Endothelial cell of umbilical vein (primary cell): ENCODE results near the gene BEAN1. TPM values are rescaled to one million over a fixed set of nuclear protein-coding genes. Genes with fewer than 3 reads are reported as not detected.

Experiments used
- BruUV-seq: library from RNA; stranded (reverse); fragments of 400-500 nt; replicated peaks from 2 replicates; lab custom pipeline; 2021; lab: Mats Ljungman, UMichigan
- CTCF ChIA-PET: fragments of 300-600, 350-600 bp; sonication (Branson Sonifier 250); formaldehyde crosslinking; loops from one replicate; lab custom pipeline; 2021; ENCODE audit warnings: antibody characterized with exemption, inconsistent platforms; lab: Charles Lee
- POLR2A ChIA-PET: fragments of 300-600, 350-600 bp; sonication (Branson Sonifier 250); formaldehyde crosslinking; loops from one replicate; lab custom pipeline; 2021; ENCODE audit warnings: antibody characterized with exemption, inconsistent platforms; lab: Charles Lee
- DNase-seq: peaks from one replicate; pipeline ENCODE4 v3.0.0-alpha.2; 2011; ENCODE audit warnings: low read depth, low spot score
- FAIRE-seq: peaks from 2 replicates; lab custom pipeline; 2011; peaks lifted over from hg19 to GRCh38; lab: Jason Lieb, UNC
- H2AFZ ChIP-seq: 2 replicates; pipeline ENCODE4 v1.6.0; 2012; ENCODE audit warnings: low read depth, low read length, control low read depth, inconsistent platforms
- H3K27ac ChIP-seq: 2 replicates; pipeline ENCODE4 v1.5.1; 2011; ENCODE audit warnings: low read depth, mild to moderate bottlenecking, control low read depth, low read length, moderate library complexity; ENCODE audit not compliant: insufficient read depth
- H3K27me3 ChIP-seq, 2 experiments: 2 replicates each; pipeline versions ENCODE4 v1.6.0 to v1.6.1; 2011; ENCODE audit warnings: low read length in 2 of 2, mixed read lengths in 1 of 2; ENCODE audit not compliant: control insufficient read depth in 2 of 2, insufficient read depth in 2 of 2
- H3K36me3 ChIP-seq, 2 experiments: 2 replicates in 1 of 2; 3 replicates in 1 of 2; pipeline ENCODE4 v1.5.1; 2011; ENCODE audit warnings: low read length in 2 of 2, mild to moderate bottlenecking in 1 of 2, moderate library complexity in 1 of 2; ENCODE audit not compliant: control insufficient read depth in 2 of 2, insufficient read depth in 2 of 2; ENCODE audit errors: extremely low read depth in 1 of 2
- H3K4me1 ChIP-seq: 3 replicates; pipeline ENCODE4 v1.5.1; 2011; ENCODE audit warnings: mild to moderate bottlenecking, low read length; ENCODE audit not compliant: control insufficient read depth, insufficient read depth; ENCODE audit errors: extremely low read depth
- H3K4me2 ChIP-seq: 2 replicates; pipeline ENCODE4 v1.6.1; 2011; ENCODE audit warnings: low read length, control low read depth, mixed read lengths; ENCODE audit not compliant: insufficient read depth
- H3K4me3 ChIP-seq, 3 experiments: fragments of 200-600 bp in 1 of 3; sonication (generic), shearing (Covaris generic) in 1 of 3; replicated peaks in 1 of 3; 2 replicates each; pipeline ENCODE4 v1.5.1; 2011 to 2016; ENCODE audit warnings: control low read depth in 3 of 3, low read length in 3 of 3, mild to moderate bottlenecking in 2 of 3, inconsistent platforms in 1 of 3, low read depth in 1 of 3, moderate library complexity in 1 of 3; ENCODE audit not compliant: insufficient read depth in 1 of 3
- H3K79me2 ChIP-seq: 2 replicates; pipeline ENCODE4 v1.6.0; 2012; ENCODE audit warnings: low read length, inconsistent platforms; ENCODE audit not compliant: control insufficient read depth, insufficient read depth
- H3K9ac ChIP-seq: replicated peaks from 2 replicates; pipeline ENCODE3; 2011; ENCODE audit warnings: low read length, control low read depth; ENCODE audit not compliant: insufficient read depth; ENCODE audit errors: extremely low read depth
- H3K9me1 ChIP-seq: replicated peaks from 3 replicates; pipeline ENCODE4 v1.6.0; 2011; ENCODE audit warnings: mild to moderate bottlenecking, low read length; ENCODE audit not compliant: control insufficient read depth, insufficient read depth; ENCODE audit errors: extremely low read depth
- H3K9me3 ChIP-seq: replicated peaks from 2 replicates; pipeline ENCODE4 v1.5.1; 2012; ENCODE audit warnings: low read length, inconsistent platforms; ENCODE audit not compliant: control insufficient read depth, insufficient read depth
- H4K20me1 ChIP-seq: replicated peaks from 2 replicates; pipeline ENCODE3; 2011; ENCODE audit warnings: mild to moderate bottlenecking, low read length; ENCODE audit not compliant: control insufficient read depth, insufficient read depth; ENCODE audit errors: extremely low read depth
- EZH2 ChIP-seq: IDR thresholded peaks from 2 replicates; pipeline ENCODE4 v1.6.1; 2012; ENCODE audit warnings: borderline replicate concordance, low read depth, mild to moderate bottlenecking, moderate library complexity, low read length, inconsistent platforms; ENCODE audit not compliant: severe bottlenecking
- FOS ChIP-seq: IDR thresholded peaks from 2 replicates; pipeline ENCODE4 v1.6.1; 2011; ENCODE audit warnings: mild to moderate bottlenecking, low read length, moderate library complexity, borderline replicate concordance; ENCODE audit not compliant: insufficient read depth
- GATA2 ChIP-seq: IDR thresholded peaks from 2 replicates; pipeline ENCODE4 v1.7.0; 2011; ENCODE audit warnings: low read depth, mild to moderate bottlenecking, moderate library complexity, mixed read lengths, low read length; ENCODE audit not compliant: insufficient read length, insufficient read depth
- JUN ChIP-seq: IDR thresholded peaks from 2 replicates; pipeline ENCODE4 v1.6.1; 2011; ENCODE audit warnings: borderline replicate concordance, low read depth; ENCODE audit not compliant: insufficient read length, insufficient read depth
- MYC ChIP-seq: IDR thresholded peaks from one replicate; pipeline ENCODE4 v1.6.1; 2011; ENCODE audit warnings: mild to moderate bottlenecking, low read depth, low read length
- POLR2A ChIP-seq: IDR thresholded peaks from 2 replicates; pipeline ENCODE4 v1.6.1; 2012; ENCODE audit warnings: low read depth, mild to moderate bottlenecking, control low read depth, low read length
- POLR2AphosphoS5 ChIP-seq: IDR thresholded peaks from 2 replicates; pipeline ENCODE4 v1.6.1; 2012; ENCODE audit warnings: low read depth, mild to moderate bottlenecking, control low read depth, low read length, moderate library complexity; ENCODE audit not compliant: insufficient read depth
- dilution Hi-C: fragments of 300-500 bp; cut with MboI; formaldehyde crosslinking; loops from one replicate; pipeline ENCODE4 v1.15.0; 2019; ENCODE audit warnings: low sequenced_read_pairs; ENCODE audit not compliant: extremely low pct_ligation_motif_present
- intact Hi-C: fragments of 100-400 bp; cut with micrococcal nuclease; formaldehyde crosslinking; loops from one replicate; pipeline ENCODE4 v1.10.0; 2022
- polyA plus RNA-seq, 4 experiments: library from polyadenylated mRNA; depleted of rRNA in 3 of 4; stranded (reverse) in 3 of 4; unstranded in 1 of 4; fragments of >200 nt; gene quantifications; 2 replicates each; pipeline versions ENCODE4 v1.2.1 to v1.2.3, GENCODE V29; 2011 to 2012; ENCODE audit warnings: missing spikeins in 1 of 4
- total RNA-seq: library from RNA; stranded (reverse); gene quantifications from 2 replicates; pipeline ENCODE4 v1.2.3, GENCODE V29; 2021
- TF ChIP-seq, protein P1 (sequence below): IDR thresholded peaks from 2 replicates; pipeline ENCODE4 v1.6.1; 2011; ENCODE audit not compliant: insufficient read depth, insufficient read length
- TF ChIP-seq, protein P2 (sequence below), 2 donors: IDR thresholded peaks; 1 replicate in 1 of 2; 2 replicates in 1 of 2; pipeline ENCODE4 v1.5.1; 2011; ENCODE audit warnings: low read length in 2 of 2, mild to moderate bottlenecking in 2 of 2, moderate library complexity in 2 of 2, control low read depth in 1 of 2, inconsistent platforms in 1 of 2, low read depth in 1 of 2; ENCODE audit not compliant: insufficient read depth in 1 of 2; ENCODE audit errors: extremely low read depth in 1 of 2

The BEAN1 gene
- total and polyA plus RNA-seq, 2 donors (not counting 3 experiments of a cell fraction or from before 2014, with no cell fraction given) = not detected

DNA sequence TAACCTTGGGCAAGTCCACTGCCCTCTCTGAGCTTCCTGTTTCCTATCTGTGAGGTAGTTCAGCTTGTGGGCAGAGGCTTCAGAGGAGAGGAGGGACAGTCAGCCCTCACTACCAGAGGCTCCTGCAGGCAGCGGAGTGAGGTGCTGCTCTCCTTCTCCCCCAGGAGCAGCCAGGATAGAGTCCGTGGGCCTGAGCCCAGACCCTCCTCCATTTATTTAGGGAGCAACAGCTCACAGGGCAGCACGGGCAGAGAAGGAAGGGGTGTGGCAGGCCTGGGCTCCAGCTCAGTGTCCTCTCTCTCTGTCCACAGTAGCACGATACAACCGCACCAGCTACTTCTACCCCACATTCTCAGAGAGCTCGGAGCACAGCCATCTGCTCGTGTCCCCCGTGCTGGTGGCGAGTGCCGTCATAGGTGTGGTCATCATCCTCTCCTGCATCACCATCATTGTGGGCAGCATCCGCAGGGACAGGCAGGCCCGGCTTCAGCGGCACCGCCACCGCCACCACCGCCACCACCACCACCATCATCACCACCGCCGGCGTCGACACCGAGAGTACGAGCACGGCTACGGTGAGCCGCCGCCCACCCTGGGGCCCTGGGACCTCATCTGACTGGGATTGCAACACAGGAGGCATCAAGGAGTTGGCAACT lies 42.3 kb downstream of the BEAN1 start:
- Histone ChIP-seq H3K9ac (no peak overlapping the region), H3K79me2 (no peaks in the 10 kb centered on the region), H3K9me3 (no peaks in the 10 kb centered on the region), H3K27ac (no peak overlapping the region), H3K4me1 (no peaks in the 10 kb centered on the region), H3K4me3 (no peak overlapping the region), H3K9me1 (no peaks in the 10 kb centered on the region), H3K36me3 (no peaks in the 10 kb centered on the region), H4K20me1 (no peaks in the 10 kb centered on the region), H3K27me3 (peaks cover 0 to 6% of the 10 kb centered on the region in 2 experiments), H3K4me2 (no peak overlapping the region), H2AFZ (no peak overlapping the region)
- ChIA-PET CTCF (interaction anchor here (1.4 kb wide), 1 partner anchor 63 kb away, joined by 4 read pairs; no protein-coding TSS in a partner anchor), POLR2A (no interaction called here)
- BruUV-seq = no TSS peak
- DNase-seq (no peak), FAIRE-seq (no peak)
- intact Hi-C loops = no loop called here
- dilution Hi-C loops = no loop called here
- TF ChIP-seq POLR2AphosphoS5 (no peak), POLR2A (no peak), EZH2 (no peak), MYC (no peak), GATA2 (no peak), FOS (no peak), JUN (no peak)
- TF ChIP-seq, protein P1, sequence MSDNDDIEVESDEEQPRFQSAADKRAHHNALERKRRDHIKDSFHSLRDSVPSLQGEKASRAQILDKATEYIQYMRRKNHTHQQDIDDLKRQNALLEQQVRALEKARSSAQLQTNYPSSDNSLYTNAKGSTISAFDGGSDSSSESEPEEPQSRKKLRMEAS = no peak
- TF ChIP-seq, protein P2, sequence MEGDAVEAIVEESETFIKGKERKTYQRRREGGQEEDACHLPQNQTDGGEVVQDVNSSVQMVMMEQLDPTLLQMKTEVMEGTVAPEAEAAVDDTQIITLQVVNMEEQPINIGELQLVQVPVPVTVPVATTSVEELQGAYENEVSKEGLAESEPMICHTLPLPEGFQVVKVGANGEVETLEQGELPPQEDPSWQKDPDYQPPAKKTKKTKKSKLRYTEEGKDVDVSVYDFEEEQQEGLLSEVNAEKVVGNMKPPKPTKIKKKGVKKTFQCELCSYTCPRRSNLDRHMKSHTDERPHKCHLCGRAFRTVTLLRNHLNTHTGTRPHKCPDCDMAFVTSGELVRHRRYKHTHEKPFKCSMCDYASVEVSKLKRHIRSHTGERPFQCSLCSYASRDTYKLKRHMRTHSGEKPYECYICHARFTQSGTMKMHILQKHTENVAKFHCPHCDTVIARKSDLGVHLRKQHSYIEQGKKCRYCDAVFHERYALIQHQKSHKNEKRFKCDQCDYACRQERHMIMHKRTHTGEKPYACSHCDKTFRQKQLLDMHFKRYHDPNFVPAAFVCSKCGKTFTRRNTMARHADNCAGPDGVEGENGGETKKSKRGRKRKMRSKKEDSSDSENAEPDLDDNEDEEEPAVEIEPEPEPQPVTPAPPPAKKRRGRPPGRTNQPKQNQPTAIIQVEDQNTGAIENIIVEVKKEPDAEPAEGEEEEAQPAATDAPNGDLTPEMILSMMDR (IDR thresholded peaks at IDR 0.05; ENCODE audit: extremely low read depth in 1 of 2, insufficient read depth in 1 of 2, low read depth in 1 of 2, low read length in 2 of 2) = no peak
